ENCODE data around the gene LMOD3. TPM values are rescaled to one million over a fixed set of nuclear protein-coding genes. Genes with fewer than 3 reads are reported as not detected.

Gene LMOD3
- total RNA-seq, 1 donor from 2014 or later: 0.09 TPM

DNA sequence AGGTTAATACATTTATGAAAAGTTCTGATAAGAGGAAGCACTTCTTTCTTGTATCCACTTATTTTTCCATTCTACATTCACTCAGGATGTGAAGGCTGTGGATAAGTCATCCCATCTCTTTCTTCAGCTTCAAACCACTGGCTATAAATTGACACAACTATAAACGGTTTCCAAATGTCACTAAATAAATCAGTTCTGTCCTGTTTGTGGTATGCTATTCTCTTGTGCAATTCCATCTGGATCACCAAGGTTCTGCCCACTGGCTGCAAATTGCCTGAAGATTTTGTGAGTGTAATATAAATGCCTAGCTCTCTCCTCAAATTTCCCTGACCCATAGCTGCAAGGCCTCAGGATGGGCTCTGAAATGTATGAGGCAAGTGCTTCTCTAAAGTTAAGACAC is 7.1 kb upstream of the LMOD3 start:
- DNase-seq (ENCODE audit: low spot score): no peak
- ATAC-seq: no peak
- intact Hi-C loops (cut with DNase I): no loop called here

- DNase-seq (ENCODE audit: low spot score): no peak
- ATAC-seq: no peak
- intact Hi-C loops (cut with DNase I): no loop called here
These were observed 6.1 kb upstream of the LMOD3 start for GRCh38 chr3:69128509-69128908.

DNA sequence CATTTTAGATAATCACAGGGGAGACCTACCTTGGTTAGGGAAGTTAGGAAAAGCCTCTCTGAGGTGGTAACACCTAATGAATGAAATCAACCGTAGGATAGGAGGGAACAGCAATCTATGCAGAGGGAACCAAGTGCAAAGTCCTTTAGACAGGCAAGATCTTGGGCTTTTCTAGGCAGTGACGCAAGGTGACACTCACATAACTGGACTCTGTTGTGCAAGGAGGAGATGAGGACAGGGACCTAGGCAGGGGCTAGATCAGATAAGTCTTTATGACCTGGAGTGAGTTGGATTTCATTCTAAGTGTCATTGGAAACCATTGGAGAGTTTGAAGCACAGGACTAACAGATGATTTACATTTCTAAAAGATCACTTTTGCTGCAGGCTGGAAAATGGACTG is 4.6 kb upstream of the LMOD3 start:
- ATAC-seq (no peak), DNase-seq (ENCODE audit: low spot score) (no peak)
- intact Hi-C loops (cut with DNase I): no loop called here

DNA sequence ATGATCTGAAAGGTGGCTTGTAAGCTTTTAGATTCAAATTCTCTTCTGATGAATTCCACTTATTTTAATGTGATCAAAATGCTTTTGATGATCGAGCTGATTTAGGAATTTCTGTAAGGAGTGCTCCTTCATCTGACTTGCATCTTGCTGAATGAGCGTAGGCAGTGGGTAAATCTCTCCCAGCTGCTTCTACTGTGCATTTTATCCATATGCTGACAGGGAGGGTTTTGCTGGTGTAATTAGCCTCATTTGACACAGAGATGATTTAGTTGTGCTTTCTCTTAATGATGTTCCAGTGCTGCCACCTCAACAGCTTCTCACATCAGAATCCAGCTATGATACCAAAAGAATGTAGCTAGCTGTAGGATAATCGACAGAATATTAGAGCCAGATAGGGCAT is 3.8 kb upstream of the LMOD3 start:
- DNase-seq (ENCODE audit: low spot score) (no peak), ATAC-seq (no peak)
- intact Hi-C loops (cut with DNase I): no loop called here

GRCh38 chr3:69121950-69122349 is 445 bp downstream of the LMOD3 start:
- intact Hi-C loops (cut with DNase I): no loop called here
- DNase-seq (ENCODE audit: low spot score): no peak
- ATAC-seq: no peak

GRCh38 chr3:69121513-69121912 is 882 bp downstream of the LMOD3 start:
- no peak for ATAC-seq
- DNase-seq (ENCODE audit: low spot score): no peak
- intact Hi-C loops (cut with DNase I): no loop called here

GRCh38 chr3:69120879-69121464 is 1.4 kb downstream of the LMOD3 start:
- DNase-seq (ENCODE audit: low spot score) (peak; percentile 81), ATAC-seq (peak; percentile 49)
- intact Hi-C loops (cut with DNase I): no loop called here

- intact Hi-C loops (cut with DNase I): no loop called here
- DNase-seq (ENCODE audit: low spot score) (no peak), ATAC-seq (no peak)
These were observed 2.7 kb downstream of the LMOD3 start for GRCh38 chr3:69119681-69120080.

DNA sequence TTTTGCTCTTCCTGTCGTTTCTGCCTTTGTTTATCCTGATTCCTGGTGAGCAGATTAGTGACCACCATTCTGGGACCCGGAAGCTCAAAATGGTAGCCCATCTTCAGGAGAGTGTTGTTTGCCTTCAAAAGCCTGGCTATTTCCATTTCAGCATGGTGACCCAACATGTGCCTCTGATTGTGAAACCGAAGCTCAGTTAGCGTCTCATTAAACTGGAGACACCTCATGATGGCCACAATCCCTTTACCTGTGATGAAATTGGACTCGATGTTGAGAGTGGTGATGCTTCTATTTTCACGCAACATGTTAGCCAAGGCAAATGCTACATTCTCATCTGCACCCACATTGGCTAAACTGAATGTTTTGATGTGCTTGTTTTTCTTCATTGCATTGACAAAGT is 3.3 kb downstream of the LMOD3 start:
- intact Hi-C loops (cut with DNase I): no loop called here
- DNase-seq (ENCODE audit: low spot score): no peak

GRCh38 chr3:69118555-69118954 is 3.8 kb downstream of the LMOD3 start:
- intact Hi-C loops (cut with DNase I): no loop called here
- ATAC-seq (no peak), DNase-seq (ENCODE audit: low spot score) (no peak)

More for the DNA sequence above, 3.3 kb downstream of the LMOD3 start:
- ATAC-seq: no peak

DNA sequence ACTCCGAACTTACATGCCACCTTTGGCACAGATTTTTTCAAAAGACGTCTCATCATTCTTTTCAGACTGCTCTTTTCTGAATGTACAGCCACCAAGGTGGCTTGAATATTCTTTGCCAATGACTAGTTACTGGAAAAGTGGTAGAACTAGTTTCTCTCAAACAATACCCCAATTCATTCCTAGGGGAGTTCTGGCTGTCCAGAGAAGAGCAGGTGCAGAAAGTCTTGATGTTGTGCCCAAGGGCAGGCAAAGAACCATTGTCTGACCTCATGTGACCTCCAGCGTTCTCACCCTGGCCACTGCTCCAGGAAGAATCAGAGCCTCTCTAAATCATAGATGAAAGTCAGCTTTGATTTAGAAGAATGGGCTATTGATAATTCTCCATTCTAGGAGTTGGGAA is 5.5 kb downstream of the LMOD3 start:
- ATAC-seq: no peak
- intact Hi-C loops (cut with DNase I): no loop called here
- no peak for DNase-seq (ENCODE audit: low spot score)

- intact Hi-C loops (cut with DNase I): no loop called here
- DNase-seq (ENCODE audit: low spot score) (no peak), ATAC-seq (no peak)
These were observed 6.2 kb downstream of the LMOD3 start for GRCh38 chr3:69116162-69116561.

DNA sequence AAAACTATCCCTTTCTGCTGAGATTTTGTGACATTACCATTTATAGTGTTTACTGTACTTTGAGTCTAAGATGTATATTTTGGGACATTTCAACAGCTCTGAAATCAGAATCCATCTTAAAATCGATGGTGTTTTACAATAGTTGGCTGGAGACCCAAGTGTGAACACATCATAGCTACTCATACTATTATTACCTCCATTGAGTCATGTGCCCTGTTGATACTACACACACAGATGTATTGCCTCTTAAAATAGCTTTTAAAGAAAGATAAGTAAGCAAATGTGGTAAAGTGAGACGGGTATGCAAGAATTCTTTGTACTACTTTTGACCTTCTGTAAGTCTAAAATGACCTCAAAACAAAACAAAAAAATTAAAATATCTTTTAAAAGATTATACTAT is 6.7 kb downstream of the LMOD3 start:
- intact Hi-C loops (cut with DNase I): no loop called here
- no peak for ATAC-seq

DNA sequence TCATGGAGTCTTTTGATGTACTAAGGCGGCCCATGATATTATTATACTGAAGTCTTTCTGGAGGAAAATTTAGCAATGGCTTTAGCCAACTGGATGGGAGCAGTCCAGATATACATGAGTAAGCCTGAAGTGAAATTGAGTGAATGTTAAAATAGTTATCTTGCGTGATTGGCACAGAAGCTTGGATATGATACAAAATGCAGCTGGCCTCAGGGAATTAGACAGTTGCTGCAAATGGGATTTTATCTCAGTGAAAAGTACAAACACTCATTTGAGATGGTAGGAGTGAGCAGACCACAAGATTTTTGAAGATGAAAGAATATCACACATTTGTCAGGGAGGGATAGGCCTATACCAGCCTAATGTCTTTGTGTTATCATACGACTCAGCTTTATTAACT is 8.9 kb downstream of the LMOD3 start:
- intact Hi-C loops (cut with DNase I): no loop called here
- ATAC-seq (no peak), DNase-seq (ENCODE audit: low spot score) (no peak)

More for the DNA sequence above, 6.7 kb downstream of the LMOD3 start:
- DNase-seq (ENCODE audit: low spot score): no peak

- DNase-seq (ENCODE audit: low spot score): no peak
- intact Hi-C loops (cut with DNase I): no loop called here
- ATAC-seq: no peak
These were observed 11.4 kb downstream of the LMOD3 start for GRCh38 chr3:69110941-69111546.

DNA sequence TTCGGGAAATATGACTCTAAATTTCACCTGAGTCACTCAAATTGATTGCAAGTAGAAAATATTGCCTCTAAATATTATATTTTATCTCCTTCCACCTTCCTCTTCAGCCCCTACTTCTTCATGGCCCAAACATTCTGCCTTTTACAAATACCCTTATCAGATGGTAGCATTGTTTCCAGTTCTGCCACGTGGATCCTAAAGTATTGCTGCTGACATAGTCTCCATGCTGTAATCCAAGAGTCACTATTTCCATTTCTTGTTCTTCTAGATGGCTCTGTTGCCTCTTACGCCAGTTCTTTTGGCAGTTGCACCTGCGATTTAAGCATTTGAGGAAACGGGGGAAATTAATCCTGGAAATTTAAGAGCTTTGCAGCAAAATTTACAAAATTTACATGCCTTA is 13.6 kb downstream of the LMOD3 start:
- DNase-seq (ENCODE audit: low spot score) (no peak), ATAC-seq (no peak)
- intact Hi-C loops (cut with DNase I): no loop called here

GRCh38 chr3:69107841-69108240 is 14.6 kb downstream of the LMOD3 start:
- DNase-seq (ENCODE audit: low spot score) (no peak), ATAC-seq (no peak)
- intact Hi-C loops (cut with DNase I): no loop called here

- no peak for DNase-seq (ENCODE audit: low spot score)
- ATAC-seq: no peak
- intact Hi-C loops (cut with DNase I): no loop called here
These were observed 17.1 kb downstream of the LMOD3 start for GRCh38 chr3:69105320-69105719.

- ATAC-seq (no peak), DNase-seq (ENCODE audit: low spot score) (no peak)
- intact Hi-C loops (cut with DNase I): no loop called here
These were observed 17.8 kb downstream of the LMOD3 start for GRCh38 chr3:69104586-69104985.

GRCh38 chr3:69103123-69103522 is 19.3 kb downstream of the LMOD3 start:
- no peak for ATAC-seq
- no peak for DNase-seq (ENCODE audit: low spot score)
- intact Hi-C loops (cut with DNase I): no loop called here

- DNase-seq (ENCODE audit: low spot score): no peak
- ATAC-seq: no peak
- intact Hi-C loops (cut with DNase I): no loop called here
These were observed 20.0 kb downstream of the LMOD3 start for GRCh38 chr3:69102384-69102783.

Measured in sciatic nerve (tissue), 2 donors.